HEK293 (cell line): ENCODE data around the gene NEK2.

Experiments used
- MEIS1 ChIP-seq: sonication (generic); formaldehyde crosslinking; IDR thresholded peaks from 2 replicates; pipeline ENCODE4 v1.8.1; 2022; ENCODE audit warnings: missing genetic modification reagents, mild to moderate bottlenecking, borderline replicate concordance
- ZBTB1 ChIP-seq: fragments of 450-650 bp; formaldehyde crosslinking; IDR thresholded peaks from 2 replicates; pipeline ENCODE4 v1.5.1; 2016; ENCODE audit warnings: missing biosample characterization, missing genetic modification characterization
- ZNF354C ChIP-seq: fragments of 450-650 bp; formaldehyde crosslinking; IDR thresholded peaks from 2 replicates; pipeline ENCODE4 v1.5.1; 2016; ENCODE audit warnings: missing biosample characterization, missing genetic modification characterization, low read depth, borderline replicate concordance
- ZNF791 ChIP-seq: fragments of 450-650 bp; formaldehyde crosslinking; IDR thresholded peaks from 2 replicates; pipeline ENCODE4 v1.5.1; 2016; ENCODE audit warnings: missing biosample characterization, missing genetic modification characterization
- TF ChIP-seq, protein P1 (sequence below): fragments of 450-650 bp; formaldehyde crosslinking; IDR thresholded peaks from 2 replicates; pipeline ENCODE4 v1.5.1; 2016; ENCODE audit warnings: missing biosample characterization, missing genetic modification characterization
- TF ChIP-seq, protein P2 (sequence below): fragments of 450-650 bp; formaldehyde crosslinking; IDR thresholded peaks from 2 replicates; pipeline ENCODE4 v1.5.1; 2016; ENCODE audit warnings: missing biosample characterization, missing genetic modification characterization

DNA sequence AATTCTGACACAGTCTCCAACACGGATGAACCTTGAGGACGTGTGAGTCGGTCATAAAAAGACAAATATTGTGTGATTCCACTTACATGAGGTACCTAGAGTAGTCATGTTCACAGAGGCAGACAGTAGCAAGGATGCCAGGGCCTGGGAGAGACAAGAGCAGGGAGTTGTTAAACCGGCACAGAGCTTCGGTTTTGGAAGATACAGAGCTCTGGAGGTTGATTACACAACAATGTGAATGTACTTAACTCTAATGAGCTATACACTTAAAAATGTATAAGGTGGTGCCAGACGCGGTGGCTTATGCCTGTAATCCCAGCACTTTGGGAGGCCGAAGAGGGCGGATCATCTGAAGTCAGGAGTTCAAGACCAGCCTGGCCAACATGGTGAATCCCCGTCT, 37.8 kb upstream of the NEK2 start:
- TF ChIP-seq ZBTB1 (no peak), ZNF354C (tag by site-specific recombination) (no peak), MEIS1 (CRISPR knock-in tag) (no peak), ZNF791 (no peak)
- TF ChIP-seq, protein P1, sequence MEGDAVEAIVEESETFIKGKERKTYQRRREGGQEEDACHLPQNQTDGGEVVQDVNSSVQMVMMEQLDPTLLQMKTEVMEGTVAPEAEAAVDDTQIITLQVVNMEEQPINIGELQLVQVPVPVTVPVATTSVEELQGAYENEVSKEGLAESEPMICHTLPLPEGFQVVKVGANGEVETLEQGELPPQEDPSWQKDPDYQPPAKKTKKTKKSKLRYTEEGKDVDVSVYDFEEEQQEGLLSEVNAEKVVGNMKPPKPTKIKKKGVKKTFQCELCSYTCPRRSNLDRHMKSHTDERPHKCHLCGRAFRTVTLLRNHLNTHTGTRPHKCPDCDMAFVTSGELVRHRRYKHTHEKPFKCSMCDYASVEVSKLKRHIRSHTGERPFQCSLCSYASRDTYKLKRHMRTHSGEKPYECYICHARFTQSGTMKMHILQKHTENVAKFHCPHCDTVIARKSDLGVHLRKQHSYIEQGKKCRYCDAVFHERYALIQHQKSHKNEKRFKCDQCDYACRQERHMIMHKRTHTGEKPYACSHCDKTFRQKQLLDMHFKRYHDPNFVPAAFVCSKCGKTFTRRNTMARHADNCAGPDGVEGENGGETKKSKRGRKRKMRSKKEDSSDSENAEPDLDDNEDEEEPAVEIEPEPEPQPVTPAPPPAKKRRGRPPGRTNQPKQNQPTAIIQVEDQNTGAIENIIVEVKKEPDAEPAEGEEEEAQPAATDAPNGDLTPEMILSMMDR: no peak
- TF ChIP-seq, protein P2, sequence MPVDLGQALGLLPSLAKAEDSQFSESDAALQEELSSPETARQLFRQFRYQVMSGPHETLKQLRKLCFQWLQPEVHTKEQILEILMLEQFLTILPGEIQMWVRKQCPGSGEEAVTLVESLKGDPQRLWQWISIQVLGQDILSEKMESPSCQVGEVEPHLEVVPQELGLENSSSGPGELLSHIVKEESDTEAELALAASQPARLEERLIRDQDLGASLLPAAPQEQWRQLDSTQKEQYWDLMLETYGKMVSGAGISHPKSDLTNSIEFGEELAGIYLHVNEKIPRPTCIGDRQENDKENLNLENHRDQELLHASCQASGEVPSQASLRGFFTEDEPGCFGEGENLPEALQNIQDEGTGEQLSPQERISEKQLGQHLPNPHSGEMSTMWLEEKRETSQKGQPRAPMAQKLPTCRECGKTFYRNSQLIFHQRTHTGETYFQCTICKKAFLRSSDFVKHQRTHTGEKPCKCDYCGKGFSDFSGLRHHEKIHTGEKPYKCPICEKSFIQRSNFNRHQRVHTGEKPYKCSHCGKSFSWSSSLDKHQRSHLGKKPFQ (tag by site-specific recombination): no peak
